Neuron (in vitro differentiated cells): ENCODE results near the gene DIP2B.
"Not testable (repeated sequence)": the region's sequence is repeated elsewhere in the genome, so short reads cannot be mapped to it uniquely, and the experiment has no call there.

ENCODE experiments used
- H2AFZ ChIP-seq: one replicate; pipeline ENCODE4 v1.6.1; 2013; ENCODE audit warnings: low read depth, mild to moderate bottlenecking, inconsistent platforms, low read length, moderate library complexity
- H3K27me3 ChIP-seq: one replicate; pipeline ENCODE4 v1.6.1; 2013; ENCODE audit warnings: low read length; ENCODE audit not compliant: insufficient read depth
- H3K36me3 ChIP-seq: one replicate; pipeline ENCODE4 v1.6.1; 2013; ENCODE audit warnings: low read length; ENCODE audit not compliant: insufficient read depth
- H3K4me1 ChIP-seq: one replicate; pipeline ENCODE4 v1.6.1; 2013; ENCODE audit warnings: low read length; ENCODE audit not compliant: insufficient read depth
- H3K4me3 ChIP-seq: 2 replicates; pipeline ENCODE4 v1.5.1; 2013; ENCODE audit warnings: mild to moderate bottlenecking, low read length, moderate library complexity
- H3K9me3 ChIP-seq: one replicate; pipeline ENCODE4 v1.6.1; 2013; ENCODE audit warnings: low read length

The DIP2B gene

DNA sequence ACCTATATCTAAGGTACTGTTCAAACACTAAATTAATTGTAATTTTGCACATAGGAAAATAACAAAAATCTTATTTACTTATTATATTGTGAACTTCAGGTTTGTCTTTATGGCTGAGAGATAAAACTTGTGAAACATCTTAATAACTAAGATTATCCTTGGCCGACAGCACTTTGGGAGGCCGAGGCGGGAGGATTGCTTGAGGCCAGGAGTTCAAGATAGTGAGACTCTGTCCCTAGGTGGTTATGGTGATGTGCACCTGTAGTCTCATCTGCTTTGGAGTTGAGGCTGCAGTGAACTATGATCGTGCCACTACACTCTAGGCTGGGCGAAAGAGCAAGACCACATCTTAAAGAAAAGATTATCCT is 22.6 kb downstream of the DIP2B start:
- Histone ChIP-seq H3K27me3 (no peaks in the 10 kb centered on the region), H3K36me3 (no peaks in the 10 kb centered on the region), H3K4me1 (peaks cover 5% of the 10 kb centered on the region), H2AFZ (no peak overlapping the region), H3K4me3 (no peak overlapping the region), H3K9me3 (peaks cover 5% of the 10 kb centered on the region)

DNA sequence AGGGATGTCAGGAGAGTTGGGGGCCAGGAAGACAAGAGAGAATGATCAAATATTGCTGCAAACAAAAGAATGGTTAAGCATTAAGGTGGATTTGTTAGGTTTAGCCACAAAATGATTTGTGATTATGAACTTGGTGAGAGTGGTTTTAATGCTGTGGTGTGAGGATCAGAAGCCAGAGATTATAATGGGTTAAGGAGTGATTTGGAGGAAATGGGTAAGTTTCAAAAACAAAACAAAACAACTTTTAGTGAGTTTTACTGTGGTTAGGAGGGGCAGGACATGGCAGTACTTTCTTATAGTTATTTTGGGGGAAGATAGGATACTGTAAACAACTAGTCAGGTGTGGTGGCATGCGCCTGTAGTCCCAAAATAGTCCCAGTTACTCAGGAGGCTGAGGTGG is 24.0 kb downstream of the DIP2B start:
- peaks cover 3% of the 10 kb centered on the region for H3K9me3 ChIP-seq
- H3K4me3 ChIP-seq, result no peak overlapping the region
- H2AFZ ChIP-seq, result no peak overlapping the region
- no peaks in the 10 kb centered on the region for H3K36me3 ChIP-seq
- peaks cover 5% of the 10 kb centered on the region for H3K4me1 ChIP-seq
- H3K27me3 ChIP-seq, result no peaks in the 10 kb centered on the region

DNA sequence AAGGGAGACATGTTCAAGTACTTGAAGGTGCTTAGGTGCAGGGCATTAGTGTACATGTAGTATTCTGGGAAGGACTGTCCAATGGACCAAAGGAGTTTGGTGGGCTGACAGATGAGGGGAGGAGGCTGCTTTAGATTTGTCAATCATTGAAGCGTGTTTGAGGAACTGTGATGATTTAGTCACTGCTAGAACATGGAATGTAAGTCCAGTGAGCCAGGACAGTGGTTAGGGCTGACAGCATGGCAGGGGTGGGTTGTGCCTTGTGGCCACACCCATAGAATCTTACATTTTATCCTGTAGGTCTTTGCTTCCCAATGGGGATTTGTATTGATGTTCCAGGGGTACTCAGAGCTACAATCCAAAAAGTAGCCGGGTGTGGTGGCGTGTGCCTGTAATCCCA is 24.6 kb downstream of the DIP2B start:
- no peaks in the 10 kb centered on the region for H3K27me3 ChIP-seq
- H3K9me3 ChIP-seq, result peaks cover 2% of the 10 kb centered on the region
- no peak overlapping the region for H3K4me3 ChIP-seq
- H3K36me3 ChIP-seq, result no peaks in the 10 kb centered on the region
- no peak overlapping the region for H2AFZ ChIP-seq
- peaks cover 5% of the 10 kb centered on the region for H3K4me1 ChIP-seq

GRCh38 chr12:50530532-50530931 is 25.7 kb downstream of the DIP2B start:
- Histone ChIP-seq H3K27me3 (no peaks in the 10 kb centered on the region), H3K4me1 (peaks cover 5% of the 10 kb centered on the region), H2AFZ (no peak overlapping the region), H3K36me3 (no peaks in the 10 kb centered on the region), H3K4me3 (no peak overlapping the region), H3K9me3 (no peaks in the 10 kb centered on the region)

DNA sequence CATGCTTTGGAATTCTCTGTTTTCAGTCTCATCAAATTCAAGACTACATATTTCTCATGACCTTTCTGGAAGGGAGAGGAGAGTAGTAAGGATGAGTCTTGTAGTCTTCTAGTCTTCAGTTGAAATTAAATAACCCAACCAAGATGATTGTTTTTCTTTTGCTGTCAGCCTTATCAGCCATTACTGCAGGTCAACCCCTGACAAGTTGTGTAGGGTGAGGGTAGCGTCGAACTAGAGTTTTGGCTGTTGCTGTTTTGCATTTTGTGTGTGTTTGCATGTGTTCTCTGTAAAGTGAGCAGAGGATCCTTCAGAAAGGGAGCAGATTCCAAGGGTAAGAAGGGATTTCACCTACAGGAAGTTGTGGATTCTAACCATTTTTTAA is 28.4 kb downstream of the DIP2B start:
- H2AFZ ChIP-seq, result no peak overlapping the region
- no peaks in the 10 kb centered on the region for H3K4me1 ChIP-seq
- H3K4me3 ChIP-seq, result no peak overlapping the region
- H3K27me3 ChIP-seq, result no peaks in the 10 kb centered on the region
- no peaks in the 10 kb centered on the region for H3K36me3 ChIP-seq
- no peaks in the 10 kb centered on the region for H3K9me3 ChIP-seq

DNA sequence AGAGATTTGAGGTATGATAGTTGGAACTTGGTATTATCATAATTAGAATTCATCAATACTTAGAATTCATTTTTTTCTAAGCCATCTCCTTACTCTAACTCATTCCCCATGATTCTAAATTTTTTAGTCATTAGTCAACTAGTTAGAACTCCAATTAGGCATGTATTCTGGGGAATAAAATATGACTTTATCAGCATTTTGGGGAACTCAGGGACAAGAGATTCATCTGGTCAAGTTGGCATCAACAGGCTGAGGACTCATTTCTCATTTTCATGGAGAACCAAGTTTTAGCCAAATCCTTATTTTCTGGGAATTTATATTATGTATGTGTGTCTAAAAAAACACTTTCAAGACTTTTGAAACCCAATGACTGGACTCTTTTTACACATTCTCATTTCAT is 29.2 kb downstream of the DIP2B start:
- H3K9me3 ChIP-seq, result no peaks in the 10 kb centered on the region
- H2AFZ ChIP-seq, result no peak overlapping the region
- no peaks in the 10 kb centered on the region for H3K27me3 ChIP-seq
- no peak overlapping the region for H3K4me3 ChIP-seq
- H3K4me1 ChIP-seq, result no peaks in the 10 kb centered on the region
- H3K36me3 ChIP-seq, result no peaks in the 10 kb centered on the region

GRCh38 chr12:50536831-50537537 is 32.2 kb downstream of the DIP2B start:
- Histone ChIP-seq H3K9me3 (no peaks in the 10 kb centered on the region), H3K27me3 (no peaks in the 10 kb centered on the region), H3K36me3 (no peaks in the 10 kb centered on the region), H3K4me3 (no peak overlapping the region), H3K4me1 (no peaks in the 10 kb centered on the region), H2AFZ (no peak overlapping the region)

GRCh38 chr12:50537538-50537919 is 32.7 kb downstream of the DIP2B start:
- Histone ChIP-seq H3K4me3 (no peak overlapping the region), H3K9me3 (no peaks in the 10 kb centered on the region), H3K4me1 (no peaks in the 10 kb centered on the region), H3K27me3 (no peaks in the 10 kb centered on the region), H2AFZ (no peak overlapping the region), H3K36me3 (no peaks in the 10 kb centered on the region)

DNA sequence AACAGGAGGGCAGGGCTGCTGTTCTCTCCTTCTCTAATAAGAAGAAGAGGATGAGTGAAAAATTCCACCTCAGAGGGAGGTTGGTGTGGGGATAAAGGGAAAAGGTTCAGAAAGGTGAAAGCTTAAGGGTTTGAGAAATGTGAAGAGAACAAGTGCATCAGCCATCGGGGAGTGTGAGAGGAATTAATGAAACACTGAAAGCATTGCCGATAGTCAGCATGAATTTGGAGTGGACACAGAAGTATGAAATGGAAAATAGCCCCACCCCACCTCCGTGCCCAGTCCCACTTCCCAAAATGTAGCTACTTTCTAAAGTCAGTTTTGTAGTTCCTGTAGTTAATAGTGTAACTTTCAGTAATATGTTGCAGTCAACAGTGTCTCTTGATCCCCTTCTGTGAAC is 33.4 kb downstream of the DIP2B start:
- Histone ChIP-seq H3K36me3 (no peaks in the 10 kb centered on the region), H3K4me1 (no peaks in the 10 kb centered on the region), H3K27me3 (no peaks in the 10 kb centered on the region), H3K9me3 (no peaks in the 10 kb centered on the region), H2AFZ (no peak overlapping the region), H3K4me3 (no peak overlapping the region)

- no peaks in the 10 kb centered on the region for H3K27me3 ChIP-seq
- H3K4me3 ChIP-seq, result no peak overlapping the region
- H3K36me3 ChIP-seq, result no peaks in the 10 kb centered on the region
- H2AFZ ChIP-seq, result no peak overlapping the region
- H3K9me3 ChIP-seq, result no peaks in the 10 kb centered on the region
- peaks cover 5% of the 10 kb centered on the region for H3K4me1 ChIP-seq
Observed at GRCh38 chr12:50541139-50541538, 36.4 kb downstream of the DIP2B start.

DNA sequence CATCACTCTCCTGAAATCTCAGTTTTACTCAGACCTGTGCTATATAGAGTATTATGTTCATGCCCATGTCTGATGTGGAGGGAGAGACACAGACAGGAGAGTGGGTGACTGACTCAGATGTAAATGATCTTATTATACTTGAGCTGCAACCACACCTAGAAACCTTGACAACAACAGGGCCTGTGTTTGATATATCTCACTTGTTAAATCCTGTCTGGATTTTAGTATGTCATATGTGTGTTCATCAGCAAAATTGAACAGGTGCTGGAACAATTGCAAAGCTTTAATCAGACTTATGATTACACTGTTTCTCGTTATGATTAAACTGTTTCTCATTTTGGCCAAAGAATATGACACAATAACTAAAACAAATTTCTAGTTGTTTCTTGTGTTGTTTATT is 37.7 kb downstream of the DIP2B start:
- no peaks in the 10 kb centered on the region for H3K36me3 ChIP-seq
- H3K9me3 ChIP-seq, result no peaks in the 10 kb centered on the region
- H3K4me1 ChIP-seq, result peaks cover 10% of the 10 kb centered on the region
- no peaks in the 10 kb centered on the region for H3K27me3 ChIP-seq
- H2AFZ ChIP-seq, result no peak overlapping the region
- no peak overlapping the region for H3K4me3 ChIP-seq

DNA sequence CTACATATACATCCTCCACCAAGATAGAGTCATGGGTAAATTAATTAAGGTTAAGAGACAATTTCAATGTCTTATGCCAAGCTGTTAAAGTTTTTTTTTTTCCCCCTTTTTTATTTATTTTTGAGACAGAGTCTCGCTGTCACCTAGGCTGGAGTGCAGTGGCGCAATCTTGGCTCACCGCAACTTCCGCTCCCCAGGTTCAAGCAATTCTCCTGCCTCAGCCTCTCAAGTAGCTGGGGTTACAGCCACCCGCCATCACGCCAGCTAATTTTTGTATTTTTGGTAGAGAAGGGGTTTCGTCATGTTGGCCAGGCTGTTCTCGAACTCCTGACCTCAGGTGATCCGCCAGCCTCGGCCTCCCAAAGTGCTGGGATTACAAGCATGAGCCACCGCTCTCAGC is 38.4 kb downstream of the DIP2B start:
- H3K27me3 ChIP-seq, H3K9me3 ChIP-seq: not testable (repeated sequence)

GRCh38 chr12:50545213-50545612 is 40.4 kb downstream of the DIP2B start:
- no peaks in the 10 kb centered on the region for H3K27me3 ChIP-seq
- H3K9me3 ChIP-seq, result no peaks in the 10 kb centered on the region
- H3K4me3 ChIP-seq, result no peak overlapping the region
- H3K4me1 ChIP-seq, result peaks cover 10% of the 10 kb centered on the region
- H2AFZ ChIP-seq, result no peak overlapping the region
- H3K36me3 ChIP-seq, result no peaks in the 10 kb centered on the region

More for the DNA sequence above, 38.4 kb downstream of the DIP2B start:
- H3K4me3 ChIP-seq, H2AFZ ChIP-seq, H3K36me3 ChIP-seq: not testable (repeated sequence)
- peaks cover 10% of the 10 kb centered on the region for H3K4me1 ChIP-seq

GRCh38 chr12:50545786-50546185 is 41.0 kb downstream of the DIP2B start:
- Histone ChIP-seq H3K27me3 (no peaks in the 10 kb centered on the region), H3K36me3 (no peaks in the 10 kb centered on the region), H3K9me3 (peaks cover under 1% of the 10 kb centered on the region), H2AFZ (no peak overlapping the region), H3K4me1 (peaks cover 10% of the 10 kb centered on the region), H3K4me3 (no peak overlapping the region)
